Upper lobe of left lung (tissue), 6 donors: ENCODE results near the gene NPHP4. TPM values are rescaled to one million over a fixed set of nuclear protein-coding genes. Genes with fewer than 3 reads are reported as not detected.

Experiments used
- ATAC-seq, 2 donors: fragments of 200-7000 bp; cut with Tn5 transposase; one replicate each; pipeline ENCODE4 v1.9.1; 2022; ENCODE audit warnings: mild to moderate bottlenecking in 2 of 2, moderate library complexity in 2 of 2; ENCODE audit not compliant: low FRiP score in 2 of 2
- DNase-seq, 2 donors: peaks; one replicate each; pipeline ENCODE4 v3.0.0-alpha.2; 2019 to 2020
- H3K27ac ChIP-seq, 4 donors: fragments of 200-600 bp; sonication (generic); one replicate each; pipeline ENCODE4 v1.5.1; 2016 to 2019
- H3K27me3 ChIP-seq, 4 donors: fragments of 200-600 bp; sonication (generic); one replicate each; pipeline ENCODE4 v1.5.1; 2017 to 2019
- H3K36me3 ChIP-seq, 4 donors: fragments of 200-600 bp; sonication (generic); one replicate each; pipeline ENCODE4 v1.5.1; 2016 to 2019
- H3K4me1 ChIP-seq, 4 donors: fragments of 200-600 bp; sonication (generic); one replicate each; pipeline ENCODE4 v1.5.1; 2018 to 2019
- H3K4me3 ChIP-seq, 4 donors: fragments of 200-600 bp; sonication (generic); one replicate each; pipeline ENCODE4 v1.5.1; 2017 to 2019; ENCODE audit warnings: mild to moderate bottlenecking in 2 of 4, moderate library complexity in 1 of 4
- H3K9me3 ChIP-seq, 4 donors: fragments of 200-600 bp; sonication (generic); one replicate each; pipeline ENCODE4 v1.5.1; 2018 to 2019
- CTCF ChIP-seq, 6 experiments: fragments of 450-650 bp in 4 of 6; fragments of 200-600 bp in 2 of 6; sonication (generic) in 2 of 6; IDR thresholded peaks; one replicate each; pipeline ENCODE4 v1.5.1; 2016 to 2019; ENCODE audit warnings: antibody characterized with exemption in 6 of 6
- EP300 ChIP-seq, 4 donors: sonication (generic); formaldehyde crosslinking; IDR thresholded peaks; one replicate each; pipeline ENCODE4 v1.5.1; 2017; ENCODE audit warnings: antibody characterized with exemption in 4 of 4, control low read depth in 2 of 4
- POLR2A ChIP-seq, 4 donors: fragments of 450-650 bp; IDR thresholded peaks; one replicate each; pipeline ENCODE4 v1.5.1; 2016 to 2017; ENCODE audit warnings: antibody characterized with exemption in 4 of 4, mild to moderate bottlenecking in 2 of 4
- POLR2AphosphoS5 ChIP-seq, 2 donors: sonication (generic); formaldehyde crosslinking; IDR thresholded peaks; one replicate each; pipeline ENCODE4 v1.5.1; 2017; ENCODE audit warnings: antibody characterized with exemption in 2 of 2
- WGBS, 2 donors: methylation state at CpG; one replicate each; pipeline ENCODE4 v1.1.5; 2017 to 2018; 5-methylcytosine and 5-hydroxymethylcytosine counted together
- total RNA-seq, 6 donors: library from RNA; depleted of rRNA in 4 of 6; stranded (reverse); fragments of >200 nt in 4 of 6; gene quantifications; one replicate each; pipeline versions ENCODE4 v1.1.0 to v1.2.1, GENCODE V29; 2016 to 2021
- donor health status: DM: no; HTN: no; CAD: no; lungs with moderate emphysema.
- donor health status: DM: no; HTN: yes; CAD: no; lungs with severe emphysema.

The NPHP4 gene
- total RNA-seq, 6 donors from 2014 or later, result 13.5 to 45.1 (median 19.9) TPM

DNA sequence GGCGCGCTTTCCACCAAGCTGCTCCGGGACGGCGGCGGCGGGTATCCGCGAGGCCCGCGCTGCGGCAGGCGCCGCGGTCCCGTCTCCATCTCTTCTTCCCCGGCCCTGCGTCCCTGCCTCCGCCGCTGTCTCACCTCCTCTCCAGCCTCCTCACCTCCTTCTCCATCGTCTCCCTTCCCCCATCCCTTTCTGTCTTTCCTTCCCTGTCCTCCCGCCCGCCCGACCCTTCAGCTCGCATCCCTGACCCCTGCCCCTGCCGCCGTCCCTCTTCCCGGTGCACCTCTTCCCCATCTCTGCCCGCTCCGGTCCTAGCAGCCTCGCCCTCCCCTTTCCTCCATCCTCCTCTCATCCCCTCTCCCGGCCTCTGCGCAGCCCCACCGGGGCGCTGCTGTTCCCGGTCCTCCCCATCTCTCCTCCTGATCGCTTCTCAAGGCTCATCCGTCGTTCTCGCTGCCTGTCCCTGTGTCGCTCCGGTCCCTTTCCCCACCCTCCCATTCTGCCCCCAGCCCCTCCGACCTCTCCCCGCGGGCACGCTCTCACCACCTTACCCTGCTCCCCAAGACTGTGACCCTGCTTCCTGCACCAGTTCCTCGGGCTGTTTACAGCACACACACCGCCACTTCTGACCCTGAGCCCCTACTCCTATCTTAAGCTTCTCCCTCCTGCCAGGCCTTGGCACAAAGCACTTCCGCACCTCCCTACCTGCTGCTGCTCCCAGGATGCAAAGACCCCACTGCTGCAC is 760 bp upstream of the NPHP4 start:
- Histone ChIP-seq H3K4me1 (peaks cover 16 to 39% (median 30%) of the 10 kb centered on the region in 4 donors), H3K4me3 (peak overlapping the region; percentile 71 to 99 (median 92)), H3K9me3 (no peaks in the 10 kb centered on the region), H3K36me3 (no peaks in the 10 kb centered on the region), H3K27ac (peak overlapping the region; percentile 1 to 93 (median 66)), H3K27me3 (peaks cover 0 to 5% (median 0%) of the 10 kb centered on the region in 4 donors)
- WGBS, 2 donors, result 1 to 2% methylated on average over 46 to 48 of the region's 49 CpGs
- ATAC-seq (peak in 1 of 2 donors; percentile 2), DNase-seq (no peak)
- TF ChIP-seq POLR2A (IDR thresholded peaks at IDR 0.05), result no peak
- no peak for TF ChIP-seq POLR2AphosphoS5 (IDR thresholded peaks at IDR 0.05)
- no peak for TF ChIP-seq CTCF (IDR thresholded peaks at IDR 0.05)
- TF ChIP-seq EP300 (IDR thresholded peaks at IDR 0.05), result no peak

- Histone ChIP-seq H3K4me1 (peaks cover 16 to 39% (median 30%) of the 10 kb centered on the region in 4 donors), H3K36me3 (no peaks in the 10 kb centered on the region), H3K9me3 (no peaks in the 10 kb centered on the region), H3K27me3 (peaks cover 0 to 5% (median 0%) of the 10 kb centered on the region in 4 donors), H3K27ac (peak overlapping the region; percentile 86 to 93 (median 88)), H3K4me3 (peak overlapping the region; percentile 68 to 99 (median 92))
- 0 to 1% methylated on average over 22 to 59 of the region's 60 CpGs for WGBS, 2 donors
- peak in 1 of 2 donors; percentile 55 for ATAC-seq
- DNase-seq, result peak in 1 of 2 donors; percentile 91
- no peak for TF ChIP-seq POLR2AphosphoS5 (IDR thresholded peaks at IDR 0.05)
These were observed 722 bp downstream of the NPHP4 start for GRCh38 chr1:5991381-5992025.

GRCh38 chr1:5990913-5991312 is 1.3 kb downstream of the NPHP4 start:
- Histone ChIP-seq H3K27ac (peak overlapping the region in 1 of 4 donors; percentile 93), H3K27me3 (peaks cover 0 to 5% (median 0%) of the 10 kb centered on the region in 4 donors), H3K36me3 (no peaks in the 10 kb centered on the region), H3K9me3 (no peaks in the 10 kb centered on the region), H3K4me3 (peak overlapping the region; percentile 68 to 99 (median 92)), H3K4me1 (peaks cover 16 to 44% (median 33%) of the 10 kb centered on the region in 4 donors)
- ATAC-seq (no peak), DNase-seq (no peak)
- no peak for TF ChIP-seq EP300 (IDR thresholded peaks at IDR 0.05)
- TF ChIP-seq POLR2A (IDR thresholded peaks at IDR 0.05), result no peak
- no peak for TF ChIP-seq POLR2AphosphoS5 (IDR thresholded peaks at IDR 0.05)
- TF ChIP-seq CTCF (IDR thresholded peaks at IDR 0.05), result no peak
- 51 to 59% methylated on average over 10 of the region's 10 CpGs for WGBS, 2 donors

DNA sequence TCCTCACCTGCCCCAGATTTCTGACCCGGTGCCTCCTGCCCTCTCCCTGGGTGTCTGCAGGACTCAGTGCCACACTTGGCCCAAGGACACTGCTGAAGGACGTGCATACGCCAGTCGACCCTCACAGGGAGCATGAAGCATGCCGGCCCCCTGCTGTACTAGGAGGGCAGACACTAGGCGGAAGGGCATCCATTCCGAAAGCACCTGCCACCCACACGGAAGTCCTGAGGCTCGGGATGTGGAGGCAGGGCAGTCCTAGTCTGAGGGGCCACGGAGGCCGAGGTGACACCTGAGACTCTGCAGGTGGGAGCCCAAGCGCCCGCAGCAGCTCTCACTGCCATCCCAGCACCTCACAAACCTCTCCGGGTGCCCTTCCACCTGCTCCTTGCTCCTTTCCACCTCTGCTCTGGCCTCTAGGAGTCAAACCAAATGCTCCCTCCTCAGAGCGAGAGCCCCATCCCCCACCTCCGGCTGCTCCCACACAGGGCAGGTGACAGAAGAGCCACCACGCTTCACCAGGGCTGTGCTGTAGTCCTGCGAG is 2.4 kb downstream of the NPHP4 start:
- Histone ChIP-seq H3K27ac (no peak overlapping the region), H3K27me3 (peaks cover 0 to 5% (median 0%) of the 10 kb centered on the region in 4 donors), H3K4me1 (peaks cover 16 to 45% (median 37%) of the 10 kb centered on the region in 4 donors), H3K36me3 (peaks cover 0 to 4% (median 0%) of the 10 kb centered on the region in 4 donors), H3K4me3 (no peak overlapping the region), H3K9me3 (no peaks in the 10 kb centered on the region)
- WGBS, 2 donors, result 96 to 98% methylated on average over 4 to 17 of the region's 18 CpGs
- TF ChIP-seq CTCF (IDR thresholded peaks at IDR 0.05) (no peak), POLR2AphosphoS5 (IDR thresholded peaks at IDR 0.05) (no peak), POLR2A (IDR thresholded peaks at IDR 0.05) (no peak), EP300 (IDR thresholded peaks at IDR 0.05) (no peak)
- no peak for DNase-seq
- ATAC-seq, result no peak

DNA sequence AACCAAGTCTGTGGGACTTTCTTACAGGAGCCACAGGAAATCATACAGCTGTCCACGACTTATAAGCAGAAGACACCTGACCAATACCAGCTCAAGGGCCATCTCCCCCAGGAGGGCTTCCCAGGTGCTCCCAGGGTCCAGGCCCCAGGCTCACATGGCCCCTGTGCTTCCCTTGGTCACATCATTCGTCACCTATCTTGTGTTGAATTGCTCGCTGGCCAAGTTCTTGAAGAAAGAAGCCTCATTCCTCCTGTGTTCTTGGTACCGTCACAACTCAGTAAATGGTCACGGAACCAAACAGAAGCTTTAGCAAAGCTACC is 3.0 kb downstream of the NPHP4 start:
- no peak overlapping the region for H3K27ac ChIP-seq
- H3K4me3 ChIP-seq, result no peak overlapping the region
- peaks cover 0 to 10% (median 0%) of the 10 kb centered on the region in 4 donors for H3K36me3 ChIP-seq
- H3K4me1 ChIP-seq, result peaks cover 16 to 39% (median 32%) of the 10 kb centered on the region in 4 donors
- no peaks in the 10 kb centered on the region for H3K9me3 ChIP-seq
- TF ChIP-seq POLR2AphosphoS5 (IDR thresholded peaks at IDR 0.05), result no peak
- TF ChIP-seq CTCF (IDR thresholded peaks at IDR 0.05), result no peak
- no peak for TF ChIP-seq POLR2A (IDR thresholded peaks at IDR 0.05)
- TF ChIP-seq EP300 (IDR thresholded peaks at IDR 0.05), result no peak
- ATAC-seq, result no peak
- no peak for DNase-seq
- WGBS, 2 donors, result 96 to 98% methylated on average over 4 to 5 of the region's 5 CpGs
- peaks cover 0 to 5% (median 0%) of the 10 kb centered on the region in 4 donors for H3K27me3 ChIP-seq
